Activated T-helper 17 cell treated with anti-CD3 and anti-CD28 coated beads, Interleukin-2, amount 50 U/mL, for 72 hours (primary cell): ENCODE data around the gene LPO. TPM values are rescaled to one million over a fixed set of nuclear protein-coding genes. Genes with fewer than 3 reads are reported as not detected.

Source experiments
- ATAC-seq: fragments of 150-1000 bp; cut with Tn5 transposase; replicated peaks from 2 replicates; pipeline ENCODE4 v1.10.0; 2021; ENCODE audit warnings: mild to moderate bottlenecking, moderate library complexity
- H3K27ac Mint-ChIP-seq: one replicate; pipeline ENCODE4 v1.8.0; 2022; ENCODE audit warnings: mixed read lengths
- H3K27me3 Mint-ChIP-seq: one replicate; pipeline ENCODE4 v1.8.0; 2022; ENCODE audit warnings: mixed read lengths
- H3K36me3 Mint-ChIP-seq: one replicate; pipeline ENCODE4 v1.8.0; 2022; ENCODE audit warnings: low read depth, mild to moderate bottlenecking, mixed read lengths
- H3K4me1 Mint-ChIP-seq: one replicate; pipeline ENCODE4 v1.8.0; 2022; ENCODE audit warnings: mixed read lengths
- H3K4me3 Mint-ChIP-seq: one replicate; pipeline ENCODE4 v1.8.0; 2022; ENCODE audit warnings: mild to moderate bottlenecking, mixed read lengths
- H3K9me3 Mint-ChIP-seq: one replicate; pipeline ENCODE4 v1.8.0; 2022; ENCODE audit warnings: mixed read lengths
- total RNA-seq, 2 donors: library from RNA; stranded (reverse); gene quantifications; one replicate each; pipeline ENCODE4 v1.2.3, GENCODE V29; 2022

LPO gene
- total RNA-seq, 2 donors from 2014 or later = 0.16 TPM; not detected in 1

DNA sequence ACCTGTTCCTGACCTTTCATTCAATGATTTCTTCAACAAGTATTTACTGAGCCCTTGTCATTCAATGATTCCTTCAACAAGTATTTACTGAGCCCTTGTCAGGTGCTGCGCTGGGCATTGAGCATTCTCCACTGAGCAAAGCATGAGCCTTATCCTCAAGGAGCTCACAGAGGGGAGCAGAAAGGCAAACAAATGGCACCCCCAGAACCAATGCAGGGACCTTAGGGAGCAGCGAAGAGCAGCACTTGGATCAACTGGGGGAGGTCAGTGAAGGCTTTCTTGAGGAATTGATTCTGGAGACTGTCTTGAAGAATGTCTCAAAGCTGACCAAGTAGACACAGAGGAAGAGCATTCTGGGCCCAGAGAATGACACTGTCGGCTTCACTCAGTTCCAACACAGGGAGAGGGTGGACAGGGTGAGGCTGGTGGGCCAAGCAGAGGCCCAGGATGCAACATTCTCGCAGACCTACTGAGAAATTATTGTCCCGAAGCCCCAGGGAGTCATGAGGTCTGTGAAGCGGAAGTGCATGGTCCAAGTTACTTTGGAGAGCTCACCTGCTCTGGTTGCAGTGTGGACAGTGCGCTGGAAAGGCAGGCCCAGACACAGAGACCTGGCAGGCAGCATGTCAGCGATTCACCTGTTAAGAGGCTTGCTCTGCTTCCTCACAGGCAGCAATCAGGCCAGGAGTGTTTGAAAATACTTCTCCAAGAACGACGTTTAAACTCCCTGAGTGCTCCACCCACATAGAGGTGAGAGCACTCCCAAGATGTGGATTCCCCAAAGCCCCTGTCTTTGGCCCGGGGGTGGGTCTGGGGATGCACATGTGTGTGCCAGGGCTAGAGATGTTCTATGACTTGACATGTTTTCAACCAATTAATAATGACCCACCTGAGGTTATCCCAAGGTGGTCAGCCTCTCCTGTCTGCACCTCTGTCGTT lies 45.6 kb downstream of the LPO start:
- Mint-ChIP-seq H3K27me3 (peaks cover 14% of the 10 kb centered on the region), H3K9me3 (no peaks in the 10 kb centered on the region), H3K27ac (no peak overlapping the region), H3K4me3 (no peak overlapping the region), H3K4me1 (no peaks in the 10 kb centered on the region), H3K36me3 (no peaks in the 10 kb centered on the region)
- no peak for ATAC-seq

DNA sequence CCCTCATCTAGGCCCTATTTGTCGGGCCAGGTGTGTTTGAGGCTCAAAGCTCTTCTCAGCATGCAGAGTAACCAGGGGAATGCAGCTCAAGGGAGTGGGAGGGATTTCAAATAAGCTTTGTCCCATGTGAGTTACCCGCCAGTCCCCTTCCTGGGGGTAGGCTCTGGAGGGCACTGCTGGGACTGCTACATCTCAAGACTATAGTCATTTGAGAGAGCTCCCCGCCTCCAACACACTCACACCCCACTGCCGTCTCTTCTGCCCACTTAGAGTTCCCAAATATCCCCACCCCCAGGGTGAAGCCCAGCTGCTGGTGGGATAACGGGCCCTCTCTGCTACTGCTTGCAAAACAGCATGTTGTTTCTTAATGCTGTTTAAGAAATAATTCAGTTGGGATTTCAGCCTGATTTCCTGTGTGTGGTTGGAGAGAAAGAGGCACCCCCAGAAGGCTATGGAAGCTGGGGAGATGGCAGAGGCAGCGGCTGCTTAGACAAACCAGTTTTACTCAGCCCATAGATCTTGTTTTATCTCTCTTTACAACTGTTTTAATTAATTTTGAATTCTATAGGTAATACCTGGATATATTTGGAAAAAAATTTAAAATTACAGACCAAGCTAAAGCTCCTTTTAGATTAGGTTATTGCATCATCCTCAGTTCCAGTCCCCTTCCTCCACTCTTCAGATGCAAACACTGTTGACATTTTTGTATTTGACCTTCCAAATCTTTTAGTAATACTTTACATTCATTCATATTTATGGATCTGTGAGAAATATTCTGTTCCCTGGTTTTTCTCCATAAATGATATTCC lies 46.4 kb downstream of the LPO start:
- Mint-ChIP-seq H3K9me3 (no peaks in the 10 kb centered on the region), H3K27ac (peak overlapping the region; percentile 9), H3K4me1 (no peaks in the 10 kb centered on the region), H3K4me3 (no peak overlapping the region), H3K27me3 (peaks cover 11% of the 10 kb centered on the region), H3K36me3 (no peaks in the 10 kb centered on the region)
- ATAC-seq = no peak

DNA sequence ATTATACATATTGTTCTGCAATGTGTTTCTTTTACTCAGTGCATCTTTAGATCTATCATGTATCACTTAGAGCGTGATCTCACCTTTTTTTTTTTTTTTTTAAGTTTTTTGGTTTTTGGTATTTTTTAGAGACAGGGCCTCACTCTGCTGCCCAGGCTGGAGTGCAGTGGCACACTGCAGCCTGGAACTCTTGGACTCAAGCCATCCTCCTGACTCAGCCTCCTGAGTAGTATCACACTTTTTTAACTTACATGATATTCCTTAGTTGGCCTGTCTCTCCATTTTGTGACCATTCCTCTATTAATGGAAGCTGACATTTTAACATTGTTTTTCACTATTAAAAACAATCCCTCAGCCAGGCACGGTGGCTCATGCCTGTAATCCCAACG lies 47.0 kb downstream of the LPO start:
- Mint-ChIP-seq H3K9me3 (no peaks in the 10 kb centered on the region), H3K4me1 (no peaks in the 10 kb centered on the region), H3K27me3 (peaks cover 13% of the 10 kb centered on the region), H3K4me3 (no peak overlapping the region), H3K36me3 (no peaks in the 10 kb centered on the region), H3K27ac (peak overlapping the region; percentile 9)
- ATAC-seq = no peak

DNA sequence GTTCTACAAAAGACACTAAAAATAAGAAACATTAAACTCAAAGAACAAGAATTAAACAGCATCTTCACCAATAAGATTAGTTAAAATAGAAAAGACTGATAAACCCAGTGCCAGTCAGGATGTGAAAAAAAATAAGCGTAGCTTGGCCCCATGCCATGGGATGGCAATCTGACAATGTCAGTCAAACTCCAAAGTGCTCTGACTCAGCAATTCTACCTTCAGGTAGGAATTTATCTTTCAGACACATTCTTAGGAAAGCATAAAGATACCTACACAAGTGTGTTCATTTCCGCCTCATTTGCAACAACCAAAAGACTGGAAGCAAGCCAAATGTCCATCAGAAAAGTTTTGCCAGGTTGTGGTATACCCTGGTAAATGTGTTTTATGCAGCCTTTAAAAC lies 51.5 kb downstream of the LPO start:
- Mint-ChIP-seq H3K4me1 (no peaks in the 10 kb centered on the region), H3K27me3 (peaks cover 16% of the 10 kb centered on the region), H3K27ac (no peak overlapping the region), H3K9me3 (no peaks in the 10 kb centered on the region), H3K4me3 (no peak overlapping the region), H3K36me3 (no peaks in the 10 kb centered on the region)
- ATAC-seq = no peak

DNA sequence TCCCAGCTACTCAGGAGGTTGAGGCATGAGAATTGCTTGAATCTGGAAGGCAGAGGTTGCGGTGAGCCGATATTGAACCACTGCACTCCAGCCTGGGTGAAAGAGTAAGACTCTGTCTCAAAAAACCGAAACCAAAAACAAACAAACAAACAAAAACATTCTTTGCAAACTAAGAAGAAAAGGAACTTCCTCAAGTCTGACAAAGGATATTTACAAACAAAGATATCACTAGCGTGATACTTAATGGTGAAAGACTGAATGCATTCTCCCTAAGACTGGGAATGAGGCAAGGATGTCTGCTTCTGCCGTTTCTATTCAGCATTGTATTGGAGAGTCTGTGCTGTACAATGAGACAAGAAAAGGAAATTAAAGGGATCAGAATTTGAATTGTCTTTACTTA lies 52.9 kb downstream of the LPO start:
- ATAC-seq = no peak
- Mint-ChIP-seq H3K4me3 (no peak overlapping the region), H3K9me3 (no peaks in the 10 kb centered on the region), H3K4me1 (no peaks in the 10 kb centered on the region), H3K27me3 (peaks cover 16% of the 10 kb centered on the region), H3K27ac (no peak overlapping the region), H3K36me3 (no peaks in the 10 kb centered on the region)

DNA sequence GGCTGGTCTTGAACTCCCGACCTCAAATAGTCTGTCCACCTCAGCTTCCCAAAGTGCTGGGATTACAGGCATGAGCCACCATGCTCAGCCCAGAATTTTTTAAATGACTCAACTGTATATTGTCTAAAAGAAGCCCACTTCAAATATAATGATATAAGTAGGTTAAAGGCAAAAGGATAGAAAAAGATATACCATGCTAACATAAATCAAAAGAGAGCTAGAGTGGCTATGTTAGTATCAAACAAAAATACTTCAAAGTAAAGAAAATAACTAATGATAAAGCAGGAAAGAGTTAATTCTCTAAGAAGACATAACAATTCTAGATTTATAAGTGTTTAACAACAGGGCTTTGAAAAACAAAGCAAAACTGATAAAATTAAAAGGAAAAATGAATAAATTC lies 55.6 kb downstream of the LPO start:
- Mint-ChIP-seq H3K27ac (no peak overlapping the region), H3K36me3 (no peaks in the 10 kb centered on the region), H3K27me3 (peaks cover 10% of the 10 kb centered on the region), H3K4me3 (no peak overlapping the region), H3K9me3 (no peaks in the 10 kb centered on the region), H3K4me1 (no peaks in the 10 kb centered on the region)
- ATAC-seq = no peak

DNA sequence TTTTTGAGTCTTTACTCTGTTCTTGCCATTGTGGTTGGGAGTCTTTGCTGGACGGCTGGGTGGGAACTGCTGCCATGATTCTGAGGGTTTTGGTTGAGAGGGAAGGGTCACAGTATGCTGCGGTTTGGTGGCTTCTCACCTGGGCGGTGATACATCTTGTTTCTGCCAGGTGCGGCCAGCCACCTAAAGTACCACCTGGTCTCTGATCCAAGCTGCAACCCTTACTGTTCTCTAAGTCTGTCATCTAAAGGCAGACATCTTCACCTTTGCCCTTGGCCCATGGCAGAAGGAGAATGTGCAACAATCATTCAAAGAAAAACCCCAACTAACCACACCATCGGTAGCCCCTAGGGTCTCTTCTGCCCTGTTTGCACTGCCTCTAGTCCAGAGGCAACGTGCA lies 62.0 kb downstream of the LPO start:
- no peak overlapping the region for H3K4me3 Mint-ChIP-seq
- peak overlapping the region; percentile 3 for H3K27ac Mint-ChIP-seq
- no peaks in the 10 kb centered on the region for H3K27me3 Mint-ChIP-seq
- ATAC-seq = no peak
- H3K36me3 Mint-ChIP-seq = no peaks in the 10 kb centered on the region
- H3K4me1 Mint-ChIP-seq = no peaks in the 10 kb centered on the region
- H3K9me3 Mint-ChIP-seq = no peaks in the 10 kb centered on the region

DNA sequence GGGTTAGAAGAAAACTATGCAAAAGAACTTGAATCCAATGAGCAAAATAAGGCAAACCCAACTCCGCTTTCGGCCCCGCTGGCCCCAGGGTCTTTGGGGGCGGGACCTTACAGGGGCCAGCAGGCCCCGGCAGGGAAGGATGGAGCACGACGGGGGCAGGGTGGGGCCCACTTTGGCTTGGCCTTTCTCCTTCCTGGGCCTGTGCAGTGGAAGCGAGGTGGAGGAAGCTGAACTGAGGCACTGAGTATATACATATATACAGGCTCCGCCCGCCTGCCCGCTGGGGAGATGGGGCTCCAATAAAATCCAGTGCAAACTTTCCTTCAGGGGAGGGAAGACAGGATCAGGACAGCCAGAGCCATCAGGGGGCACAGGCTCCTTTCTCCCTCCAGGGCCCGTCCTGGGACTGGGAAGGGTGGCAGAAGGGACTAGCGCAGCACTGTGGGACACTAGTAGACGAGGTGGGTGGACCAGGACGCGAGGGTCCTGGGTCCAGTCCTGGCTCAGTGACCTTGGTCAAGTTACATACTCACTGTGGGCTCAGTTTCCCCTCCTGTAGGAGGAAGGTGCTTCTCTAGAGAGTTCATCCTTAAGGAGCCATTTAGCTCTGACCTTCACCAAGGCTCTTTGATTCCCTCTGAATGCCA lies 63.2 kb downstream of the LPO start:
- no peak overlapping the region for H3K27ac Mint-ChIP-seq
- no peaks in the 10 kb centered on the region for H3K4me1 Mint-ChIP-seq
- H3K4me3 Mint-ChIP-seq = no peak overlapping the region
- peaks cover under 1% of the 10 kb centered on the region for H3K36me3 Mint-ChIP-seq
- no peaks in the 10 kb centered on the region for H3K9me3 Mint-ChIP-seq
- no peaks in the 10 kb centered on the region for H3K27me3 Mint-ChIP-seq
- no peak for ATAC-seq

DNA sequence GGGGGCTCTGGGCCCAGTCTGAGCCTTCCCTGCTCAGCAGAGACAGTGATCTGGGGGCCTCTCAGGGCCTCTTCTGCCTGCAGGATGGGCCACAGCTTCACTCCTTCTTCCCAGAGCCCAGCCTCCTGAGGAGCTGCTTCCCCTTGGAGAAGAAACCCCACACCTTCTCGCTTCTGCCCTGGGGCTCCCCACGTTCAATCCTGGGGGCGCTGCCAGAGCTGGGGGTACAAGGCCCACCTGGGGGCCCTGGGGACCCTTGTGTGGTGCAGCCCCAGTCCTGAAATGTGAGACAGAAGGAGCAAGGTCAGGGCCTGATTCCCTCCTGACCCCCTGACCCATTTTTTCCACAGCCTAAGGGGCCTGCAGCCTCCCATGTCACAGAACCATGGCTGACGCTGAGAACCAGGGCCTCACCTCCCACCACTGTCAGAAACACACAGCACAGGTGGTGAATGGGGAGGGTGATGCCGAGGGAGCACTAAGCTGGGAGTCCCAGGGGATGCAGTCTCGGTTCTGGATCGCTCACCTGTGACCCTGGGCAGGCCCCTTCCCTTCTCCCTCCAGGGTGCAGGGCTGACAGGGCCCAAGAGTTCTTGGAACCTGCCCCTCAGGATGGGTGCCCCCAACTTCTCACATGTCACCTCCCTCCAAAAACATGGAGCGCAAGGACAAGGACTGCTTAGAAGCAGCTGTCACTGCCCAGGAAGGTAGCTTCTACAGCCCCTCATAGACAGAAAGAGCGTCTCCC lies 64.0 kb downstream of the LPO start:
- Mint-ChIP-seq H3K9me3 (no peaks in the 10 kb centered on the region), H3K4me3 (no peak overlapping the region), H3K27ac (no peak overlapping the region), H3K36me3 (peaks cover 8% of the 10 kb centered on the region), H3K27me3 (no peaks in the 10 kb centered on the region), H3K4me1 (no peaks in the 10 kb centered on the region)
- ATAC-seq = no peak

DNA sequence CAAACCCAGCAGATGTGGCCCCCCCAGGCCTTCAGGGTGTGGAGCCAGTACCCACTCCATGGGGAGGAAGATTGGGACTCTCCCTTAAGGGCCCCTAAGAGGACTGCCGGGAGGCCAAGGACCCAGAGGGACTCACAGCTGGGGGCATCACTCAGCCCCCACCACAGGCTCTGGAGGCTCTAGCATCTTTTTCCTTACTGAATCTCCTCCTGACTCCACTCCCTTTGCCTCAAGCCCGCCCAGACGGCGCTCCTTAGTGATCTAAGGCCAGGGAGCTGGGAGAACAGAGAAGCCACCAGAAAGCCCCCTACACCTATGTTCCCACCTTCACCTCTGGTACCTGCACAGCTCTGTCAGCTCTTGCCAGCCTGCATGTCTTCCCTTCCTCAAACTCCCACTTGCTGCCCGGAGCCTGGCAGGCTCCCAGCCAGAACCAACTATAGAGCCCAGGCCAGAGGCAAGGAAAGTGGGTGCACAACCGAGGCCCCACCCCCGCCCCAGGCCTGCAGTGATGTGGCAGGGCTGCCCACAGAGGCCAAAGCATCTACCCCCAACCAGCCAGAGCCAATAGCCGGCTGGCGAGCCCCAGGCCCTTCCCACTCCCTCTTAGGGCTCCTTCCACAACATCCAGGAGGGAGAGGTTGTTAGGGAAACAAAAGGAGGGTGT lies 64.7 kb downstream of the LPO start:
- no peak for ATAC-seq
- peaks cover 10% of the 10 kb centered on the region for H3K36me3 Mint-ChIP-seq
- H3K27ac Mint-ChIP-seq = no peak overlapping the region
- no peaks in the 10 kb centered on the region for H3K27me3 Mint-ChIP-seq
- no peaks in the 10 kb centered on the region for H3K9me3 Mint-ChIP-seq
- H3K4me3 Mint-ChIP-seq = no peak overlapping the region
- H3K4me1 Mint-ChIP-seq = no peaks in the 10 kb centered on the region

DNA sequence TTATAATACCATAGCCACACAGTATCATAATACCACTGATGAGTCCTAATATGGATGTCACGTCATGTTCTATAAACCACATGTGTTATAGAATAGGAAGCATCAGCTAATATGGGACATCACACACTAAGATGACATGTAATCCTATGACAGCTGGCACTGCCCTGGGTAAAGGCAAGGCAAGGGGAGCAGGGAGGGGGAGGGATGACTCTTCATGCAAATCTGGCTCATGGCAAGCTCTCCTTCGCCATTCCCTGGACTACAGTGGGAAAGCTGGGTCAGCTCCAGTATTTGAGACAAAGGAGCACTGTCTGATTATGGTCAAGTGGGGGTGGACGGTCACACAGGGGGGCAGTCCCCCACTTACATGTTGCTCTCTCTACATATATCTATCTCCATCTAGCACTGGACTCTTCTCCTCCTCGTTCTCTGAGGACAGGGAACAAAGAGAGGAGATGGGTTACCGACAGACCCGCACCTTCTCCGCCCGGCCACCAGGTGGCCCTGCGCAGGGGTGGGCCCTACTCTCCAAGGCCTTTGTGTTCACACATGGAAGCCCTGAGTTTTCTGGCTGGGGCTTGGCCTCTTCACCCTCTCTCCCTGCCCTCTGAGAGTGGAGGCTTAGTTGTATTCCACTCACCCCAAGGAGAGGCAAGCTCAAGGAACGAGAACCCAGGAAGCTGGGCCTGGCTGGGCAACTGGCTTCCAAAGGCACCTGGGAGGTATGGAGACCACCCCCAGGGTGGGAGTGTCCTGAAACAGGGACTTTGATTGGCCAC lies 65.8 kb downstream of the LPO start:
- Mint-ChIP-seq H3K36me3 (peaks cover 13% of the 10 kb centered on the region), H3K4me3 (no peak overlapping the region), H3K27me3 (no peaks in the 10 kb centered on the region)

DNA sequence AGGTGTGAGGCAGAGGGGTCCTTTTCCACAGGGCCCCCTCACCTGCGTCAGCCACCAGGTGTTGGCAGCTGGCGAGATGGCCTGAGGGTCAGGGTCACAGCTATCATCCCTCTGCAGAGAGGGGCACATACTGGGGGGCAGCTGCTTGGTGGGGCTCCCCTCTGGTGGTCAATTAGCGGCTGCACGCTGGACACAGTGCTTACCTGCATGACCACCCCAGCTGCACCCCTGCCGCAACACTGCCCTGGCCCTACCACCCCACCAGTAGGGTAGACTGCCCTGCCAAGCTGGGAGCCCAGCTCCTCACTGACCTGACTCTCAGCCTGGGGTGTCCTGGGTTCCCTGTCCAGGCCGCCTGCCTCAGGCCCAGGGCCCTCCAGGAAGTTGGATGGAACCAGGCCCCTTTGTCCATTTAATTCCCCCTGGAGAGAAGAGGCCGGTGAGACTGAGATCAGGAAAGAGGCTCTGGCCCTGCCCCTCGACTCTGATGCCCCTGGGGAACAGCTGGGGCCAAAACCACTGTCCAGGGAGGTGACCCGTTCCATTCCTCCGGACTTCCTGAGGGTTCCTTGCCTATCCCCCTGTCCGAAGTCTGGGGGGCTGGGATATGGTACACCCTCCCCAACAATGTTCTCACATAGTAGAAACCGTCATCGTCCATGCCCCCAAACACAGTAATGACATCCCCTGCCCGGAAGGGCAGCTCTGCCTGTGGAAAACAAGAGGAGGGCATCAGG lies 66.5 kb downstream of the LPO start:
- Mint-ChIP-seq H3K36me3 (peaks cover 19% of the 10 kb centered on the region), H3K9me3 (no peaks in the 10 kb centered on the region), H3K4me1 (no peaks in the 10 kb centered on the region), H3K27ac (no peak overlapping the region), H3K4me3 (no peak overlapping the region), H3K27me3 (no peaks in the 10 kb centered on the region)
- ATAC-seq = no peak

More for the DNA sequence above, 65.8 kb downstream of the LPO start:
- peak; percentile 86 for ATAC-seq
- no peaks in the 10 kb centered on the region for H3K4me1 Mint-ChIP-seq
- H3K27ac Mint-ChIP-seq = no peak overlapping the region
- H3K9me3 Mint-ChIP-seq = no peaks in the 10 kb centered on the region

DNA sequence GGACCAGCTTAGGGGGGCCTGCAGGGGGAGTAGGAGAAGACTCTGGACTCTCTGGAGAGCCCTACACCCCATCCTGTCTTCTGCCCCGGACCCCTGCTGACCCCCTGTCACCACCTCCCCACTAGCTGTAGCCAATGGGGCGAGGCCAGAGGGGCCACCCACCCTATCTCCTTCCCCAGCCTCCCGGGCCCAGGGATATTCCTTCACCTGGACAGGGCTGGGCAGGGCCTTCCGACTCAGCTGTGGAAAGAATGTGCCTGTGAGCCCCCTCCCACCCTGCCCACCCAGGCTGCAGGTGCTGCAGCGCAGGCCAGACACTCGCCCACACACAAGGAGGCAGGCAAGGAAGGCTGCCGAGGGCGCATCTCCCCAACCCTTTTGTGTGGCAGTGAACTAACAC lies 67.2 kb downstream of the LPO start:
- Mint-ChIP-seq H3K9me3 (no peaks in the 10 kb centered on the region), H3K27ac (no peak overlapping the region), H3K4me3 (no peak overlapping the region), H3K4me1 (no peaks in the 10 kb centered on the region), H3K27me3 (no peaks in the 10 kb centered on the region), H3K36me3 (peaks cover 22% of the 10 kb centered on the region)
- no peak for ATAC-seq
